Measurements from ENCODE around the gene BCOR.

BCOR gene

DNA sequence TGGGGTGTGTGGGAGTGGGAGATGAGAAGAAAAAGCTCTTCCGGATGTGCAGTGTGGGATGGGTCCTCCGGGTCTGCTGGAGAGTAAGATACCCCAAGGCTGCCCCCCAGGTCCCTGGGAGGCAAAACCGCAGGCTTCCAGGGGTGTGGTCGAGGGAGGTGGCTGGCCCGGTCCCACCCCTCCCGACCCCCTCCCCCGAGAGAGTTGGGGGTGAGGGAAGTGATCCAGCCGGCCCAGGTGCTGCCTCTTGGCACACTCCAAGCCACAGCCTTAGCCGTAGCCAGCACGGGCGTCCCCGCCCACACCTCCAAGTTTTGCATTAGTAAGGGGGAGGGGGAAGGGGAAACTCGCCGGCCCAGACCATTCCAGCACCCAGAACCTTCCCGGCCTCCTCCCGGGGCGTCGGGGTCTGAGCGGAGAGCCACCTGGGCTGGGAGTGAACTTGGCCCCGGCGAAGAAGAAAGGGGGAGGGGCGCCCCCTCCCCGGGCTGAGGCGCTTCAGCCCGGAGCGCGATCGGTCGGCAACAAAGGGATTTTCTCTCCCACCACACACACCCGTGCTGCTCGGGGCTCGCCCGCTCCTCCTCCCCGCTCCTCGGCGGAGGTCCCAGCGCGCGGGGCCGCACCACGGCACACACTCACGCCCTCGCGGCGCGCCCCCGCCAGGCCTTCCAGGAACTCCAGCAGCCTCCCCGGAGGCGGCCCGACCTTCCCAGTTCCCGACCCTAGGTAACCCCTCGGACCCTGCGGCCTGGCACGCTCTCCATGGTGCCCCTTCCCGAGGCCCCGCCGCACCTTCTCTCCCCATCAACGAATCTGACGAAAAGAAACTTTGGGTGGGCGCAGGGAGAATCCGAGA, 14.4 kb downstream of the BCOR start:
- no peak for DNase-seq

DNA sequence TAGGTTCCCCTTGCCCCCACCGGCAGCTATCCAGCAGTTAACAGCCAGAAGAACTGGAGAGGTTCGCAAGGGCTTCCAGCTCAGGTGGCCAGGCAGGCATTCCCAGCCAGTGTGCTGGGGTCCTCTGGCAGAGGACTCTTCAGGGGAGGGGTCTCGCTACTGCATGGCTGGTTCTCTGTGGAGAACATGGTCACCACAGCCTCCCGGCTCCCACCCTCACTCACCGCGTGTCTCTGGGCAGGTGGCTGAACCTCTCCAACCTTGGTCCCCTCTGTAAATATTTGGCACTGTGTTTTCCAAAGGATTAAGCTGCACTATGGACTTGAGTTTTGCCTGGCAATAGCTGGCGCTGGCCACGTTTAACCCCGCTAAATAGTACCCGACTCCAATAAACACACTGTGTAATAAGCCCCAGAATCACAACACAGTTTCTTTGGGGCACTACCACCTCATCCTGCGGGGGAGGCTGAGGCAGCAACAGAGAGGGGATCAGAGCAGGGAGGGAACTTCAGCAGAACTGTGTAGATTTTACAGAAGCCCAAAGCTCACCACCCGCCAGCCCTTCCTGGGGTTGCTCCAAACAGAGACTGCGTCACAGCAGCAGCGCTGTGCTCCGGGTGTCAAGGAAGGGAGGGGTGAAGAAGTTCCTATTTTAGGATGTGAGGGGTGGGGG, 15.2 kb downstream of the BCOR start:
- no peak for DNase-seq

GRCh38 chrX:40081679-40082068, 16.1 kb downstream of the BCOR start:
- no peak for DNase-seq

DNA sequence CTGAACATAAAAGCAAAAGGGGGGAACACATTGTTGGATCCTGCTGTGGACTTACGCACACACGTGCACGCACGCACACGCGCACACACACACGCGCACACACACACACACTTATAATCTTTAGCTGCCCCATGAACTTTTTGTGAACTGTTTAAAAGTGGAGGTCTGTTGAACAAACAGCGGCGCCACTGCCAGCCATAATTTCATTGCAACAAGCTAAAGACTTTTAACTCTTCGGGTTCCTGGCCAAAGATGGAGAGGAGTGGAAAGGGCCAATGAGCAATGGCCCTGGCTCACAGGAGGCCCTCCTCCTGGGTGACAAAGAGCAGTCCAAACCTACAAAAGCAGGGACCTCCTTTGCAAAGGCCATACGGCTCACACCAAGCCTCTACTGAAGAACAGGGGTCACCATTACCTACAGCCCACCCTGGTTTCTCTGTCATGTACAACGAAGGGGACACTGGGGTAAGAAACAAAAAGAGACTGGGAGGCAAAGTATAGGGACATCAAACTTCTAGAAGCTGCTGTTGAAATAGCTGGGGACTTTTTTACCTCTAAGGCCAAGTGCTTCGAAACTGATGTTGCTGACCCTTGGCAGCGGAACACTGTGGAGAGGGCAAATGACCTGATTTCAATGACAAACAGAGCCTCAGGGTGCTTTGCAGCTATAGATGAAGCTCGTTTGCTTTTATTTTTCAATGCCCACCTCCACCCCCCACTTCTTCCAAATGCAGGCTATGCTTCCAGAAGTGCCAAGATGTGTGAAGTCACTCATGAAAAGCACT, 16.7 kb downstream of the BCOR start:
- no peak for DNase-seq

DNA sequence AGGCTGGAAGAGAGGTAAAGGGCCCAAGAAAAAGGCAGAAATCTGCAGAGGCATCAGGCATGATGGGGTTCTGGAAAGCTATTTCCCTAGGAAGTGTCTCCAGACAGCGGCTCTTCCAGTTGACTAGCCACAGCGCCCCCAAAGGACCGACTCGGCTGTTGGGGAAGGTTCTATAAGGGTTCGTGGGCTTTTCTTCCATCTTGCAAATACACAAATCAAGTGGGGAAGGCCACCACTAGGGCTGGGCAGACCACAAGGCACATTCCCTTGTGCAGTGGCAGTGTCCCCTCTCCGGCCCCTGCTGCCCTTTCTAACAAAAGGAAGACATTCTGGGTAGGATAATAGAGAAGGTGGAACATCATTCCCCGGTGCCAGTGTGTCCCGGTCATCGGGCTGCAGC, 18.2 kb downstream of the BCOR start:
- DNase-seq, result no peak

GRCh38 chrX:40078489-40079227, 19.1 kb downstream of the BCOR start:
- DNase-seq, result no peak

- DNase-seq, result no peak
Measured at GRCh38 chrX:40077906-40078305, 19.9 kb downstream of the BCOR start.

DNA sequence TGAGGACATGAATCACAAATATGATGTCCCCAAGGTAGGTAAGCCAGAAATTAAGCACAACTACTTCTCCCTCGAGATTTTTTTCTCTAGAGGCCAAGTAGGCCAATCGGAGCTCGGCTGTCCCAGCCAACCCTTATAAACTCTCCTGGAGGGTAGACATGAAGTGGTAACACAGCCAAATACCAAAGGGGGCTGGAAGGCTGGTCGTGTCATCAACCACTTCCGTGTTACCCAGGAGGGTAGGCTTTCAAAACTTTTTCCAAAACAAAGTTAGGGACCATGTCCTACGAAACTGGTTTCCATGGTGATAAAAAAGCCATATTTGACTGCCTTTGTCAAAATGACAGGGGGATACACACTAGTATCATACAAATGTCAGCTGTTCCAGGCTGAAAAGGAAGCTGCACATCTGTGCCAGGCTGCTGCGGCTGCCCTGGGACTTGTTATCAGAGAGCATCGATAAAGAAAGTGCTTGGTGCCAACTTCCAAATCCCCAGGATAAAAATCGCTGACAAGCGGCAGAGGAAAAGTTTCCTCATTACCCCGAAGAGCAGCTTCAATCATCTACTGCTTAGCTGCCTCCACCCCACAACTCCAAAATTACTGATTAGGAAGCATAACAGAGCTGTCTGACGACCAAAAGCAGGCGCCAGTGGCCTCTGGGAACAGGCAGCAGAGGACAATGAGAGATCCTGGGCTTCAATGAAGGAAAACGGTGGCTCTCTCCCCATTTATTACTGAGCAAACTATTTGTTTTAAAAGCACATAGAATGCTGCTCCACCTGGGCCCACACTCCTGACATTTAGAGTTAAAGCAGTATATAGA, 20.8 kb downstream of the BCOR start:
- DNase-seq, result no peak

- DNase-seq, result no peak
Measured at GRCh38 chrX:40074959-40075332, 22.8 kb downstream of the BCOR start.

- no peak for DNase-seq
Measured at GRCh38 chrX:40074080-40074958, 23.4 kb downstream of the BCOR start.

- no peak for DNase-seq
Measured at GRCh38 chrX:40073439-40074054, 24.2 kb downstream of the BCOR start.

DNA sequence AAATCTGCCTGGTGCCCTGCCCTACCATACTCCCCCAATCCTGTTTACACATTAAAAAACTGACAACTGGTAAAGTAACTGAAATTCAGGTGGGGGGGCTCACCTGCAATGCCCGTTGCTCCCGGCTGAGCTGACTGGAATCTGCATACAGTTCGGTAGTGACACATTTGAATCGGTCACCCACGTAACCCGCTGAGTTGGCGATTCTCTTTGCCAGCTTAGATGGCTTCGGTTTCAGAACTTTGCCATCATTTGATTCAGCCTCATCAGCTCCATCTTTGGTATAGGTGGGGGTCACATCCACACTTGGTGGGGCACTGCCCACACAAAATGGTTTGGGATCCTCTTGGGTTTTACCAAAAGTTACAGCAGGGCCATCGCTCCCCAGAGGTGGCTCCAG, 25.5 kb downstream of the BCOR start:
- no peak for DNase-seq

DNA sequence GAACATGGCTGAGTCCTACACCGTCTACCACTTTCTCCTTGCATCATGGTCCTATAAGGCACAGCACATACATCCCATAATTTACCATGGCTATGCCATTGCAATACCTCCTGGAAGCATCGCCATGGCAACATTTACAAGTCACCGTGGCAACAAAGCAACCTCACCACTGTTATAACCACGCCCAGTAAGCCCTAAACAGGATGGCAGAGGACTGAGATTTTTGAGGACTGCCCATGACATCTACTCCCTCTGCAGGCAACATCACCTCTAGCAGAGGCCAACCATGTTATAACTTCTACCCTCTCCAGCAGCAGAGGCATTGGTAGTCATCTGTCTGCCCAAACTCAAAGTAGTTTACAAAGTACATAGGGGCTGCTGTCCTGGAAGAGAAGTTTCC, 29.7 kb downstream of the BCOR start:
- DNase-seq, result no peak

- no peak for DNase-seq
Measured at GRCh38 chrX:40066700-40067099, 31.1 kb downstream of the BCOR start.

GRCh38 chrX:40065296-40066046, 32.3 kb downstream of the BCOR start:
- DNase-seq, result peak; percentile 44

DNA sequence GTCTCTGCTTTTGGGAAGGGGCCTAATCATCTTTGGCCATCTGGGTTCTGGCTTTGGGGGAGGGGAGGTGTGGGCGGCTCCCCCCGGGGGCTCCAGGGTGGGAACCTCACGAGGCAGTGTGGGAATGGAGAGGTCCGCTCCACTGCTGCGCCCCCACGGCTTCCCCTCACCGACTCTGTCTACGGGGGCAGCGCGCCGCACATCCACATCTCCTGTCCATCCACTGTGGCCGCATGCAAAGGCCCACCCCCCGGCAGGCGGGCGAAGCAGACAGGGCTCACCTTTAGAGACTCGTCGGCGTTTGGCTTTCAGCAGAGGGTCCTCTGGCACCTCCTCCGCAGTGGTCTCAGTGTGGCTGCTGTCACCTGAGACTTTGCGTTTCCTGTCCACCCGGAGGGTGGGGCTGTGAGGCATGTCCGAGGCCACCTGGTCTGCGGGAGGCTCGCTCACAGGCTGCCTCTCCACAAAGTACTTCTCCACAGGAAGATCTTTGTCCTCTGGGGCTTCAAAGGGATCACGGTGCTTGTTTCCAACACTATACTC, 33.6 kb downstream of the BCOR start:
- DNase-seq, result no peak

DNA sequence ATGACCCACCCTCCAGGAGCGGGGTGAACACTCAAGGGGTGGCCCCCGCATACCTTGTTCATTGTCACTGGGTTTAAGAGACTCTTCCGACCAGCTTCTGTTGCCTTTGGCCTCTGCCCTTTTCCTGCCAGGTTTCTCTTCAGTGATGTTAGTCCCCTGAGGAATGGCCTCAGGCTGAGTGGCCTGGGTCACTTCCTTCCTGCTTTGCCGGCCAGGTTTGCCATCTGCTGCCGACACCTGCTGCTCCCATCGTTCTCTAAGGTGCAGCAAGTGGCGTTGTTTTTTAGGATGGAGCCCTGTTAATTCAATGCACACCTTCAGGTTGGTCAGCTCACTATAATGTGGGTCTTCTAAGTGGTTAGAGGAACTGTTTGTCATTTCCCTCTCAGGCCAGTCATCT, 34.2 kb downstream of the BCOR start:
- no peak for DNase-seq

DNA sequence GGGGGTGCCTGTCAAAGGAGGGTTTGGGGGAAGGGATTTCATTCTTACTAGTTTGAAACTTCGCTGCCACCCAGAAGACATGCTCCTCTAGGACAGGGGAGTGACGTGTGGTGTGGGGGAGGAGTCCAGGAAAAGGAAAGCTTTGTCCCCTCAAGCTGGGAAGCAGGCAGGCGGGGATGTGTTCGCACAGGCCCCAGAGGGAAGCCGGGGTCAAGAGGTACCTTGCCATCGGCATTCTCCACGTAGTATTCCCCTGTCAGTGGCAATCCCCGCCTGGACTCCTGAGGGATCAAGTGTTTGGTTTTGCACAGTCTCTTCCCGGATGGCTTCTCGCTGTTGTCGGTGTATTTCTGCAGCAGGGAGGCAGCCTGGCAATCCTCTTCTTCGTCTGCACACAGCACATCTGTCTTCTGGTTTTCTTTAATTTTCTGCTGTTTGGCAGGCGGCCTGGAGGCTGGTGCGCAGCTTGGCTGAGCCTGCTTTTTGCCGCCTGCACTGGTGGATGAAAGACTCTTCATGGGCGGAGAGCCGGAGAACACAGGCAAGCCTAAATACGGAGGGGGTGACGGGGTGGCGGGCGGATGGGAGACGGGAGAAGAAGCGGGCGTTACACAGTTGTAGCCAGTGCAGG, 35.1 kb downstream of the BCOR start:
- no peak for DNase-seq
